Panc1 (cell line): ENCODE data around the gene PTTG1IP. TPM values are rescaled to one million over a fixed set of nuclear protein-coding genes. Genes with fewer than 3 reads are reported as not detected.
A peak's percentile ranks its signal among the peaks of the same experiment; 100 is the strongest.

Experiments
- ATAC-seq: fragments of 200-7000 bp; cut with Tn5 transposase; 2 replicates; pipeline ENCODE4 v1.9.1; 2020; ENCODE audit warnings: mild to moderate bottlenecking, moderate library complexity
- BruUV-seq: library from RNA; stranded (reverse); fragments of 400-500 nt; replicated peaks from 2 replicates; lab custom pipeline; 2021; lab: Mats Ljungman, UMichigan
- CTCF ChIA-PET: fragments of 300-600 bp; sonication (Branson Sonifier 250); formaldehyde crosslinking; loops from one replicate; lab custom pipeline; 2022; ENCODE audit warnings: antibody characterized with exemption; lab: Charles Lee
- POLR2A ChIA-PET: fragments of 300-600 bp; sonication (Branson Sonifier 250); formaldehyde crosslinking; loops from one replicate; lab custom pipeline; 2022; ENCODE audit warnings: antibody characterized with exemption; lab: Charles Lee
- DNase-seq: peaks from one replicate; pipeline ENCODE4 v3.0.0-alpha.2; 2010; ENCODE audit warnings: low read depth, low spot score
- H3K27ac ChIP-seq: 2 replicates; pipeline ENCODE4 v1.5.1; 2011; ENCODE audit warnings: mild to moderate bottlenecking, low read length, inconsistent platforms
- H3K27me3 ChIP-seq: fragments of 200-500 bp; sonication (Bioruptor generic); 2 replicates; pipeline ENCODE4 v1.6.0; 2014; ENCODE audit warnings: low read length, inconsistent platforms; ENCODE audit not compliant: control insufficient read depth, insufficient read depth
- H3K36me3 ChIP-seq: fragments of 200-500 bp; sonication (Bioruptor generic); 2 replicates; pipeline ENCODE4 v1.5.1; 2014; ENCODE audit warnings: inconsistent platforms, mild to moderate bottlenecking, low read length, moderate library complexity; ENCODE audit not compliant: control insufficient read depth, insufficient read depth
- H3K4me1 ChIP-seq: 2 replicates; pipeline ENCODE4 v1.5.1; 2011; ENCODE audit warnings: inconsistent platforms, mild to moderate bottlenecking, low read length, moderate library complexity; ENCODE audit not compliant: control insufficient read depth, insufficient read depth
- H3K4me3 ChIP-seq, 2 experiments: 2 replicates each; pipeline ENCODE4 v1.5.1; 2011 to 2012; ENCODE audit warnings: low read depth in 2 of 2, low read length in 2 of 2, mild to moderate bottlenecking in 2 of 2, inconsistent platforms in 1 of 2, moderate library complexity in 1 of 2
- H3K9me3 ChIP-seq: fragments of 200-500 bp; sonication (Bioruptor generic); 2 replicates; pipeline ENCODE4 v1.5.1; 2014; ENCODE audit warnings: low read depth, mild to moderate bottlenecking, inconsistent platforms, low read length, moderate library complexity; ENCODE audit not compliant: control insufficient read depth, insufficient read depth
- TCF7L2 ChIP-seq: IDR thresholded peaks from 2 replicates; pipeline ENCODE4 v1.6.1; 2011; ENCODE audit warnings: mild to moderate bottlenecking, low read depth, low read length, inconsistent platforms
- in situ Hi-C: cut with HindIII; loops from 2 replicates; pipeline ENCODE4 v1.10.0; 2016; ENCODE audit warnings: low sequenced_read_pairs, low pct_unique_long_range_greater_than_20kb
- intact Hi-C: fragments of 100-400 bp; cut with micrococcal nuclease; formaldehyde crosslinking; loops from one replicate; pipeline ENCODE4 v1.10.0; 2022; ENCODE audit not compliant: unreplicated experiment
- total RNA-seq: library from RNA; stranded (reverse); gene quantifications from one replicate; pipeline ENCODE4 v1.2.1, GENCODE V29; 2021; ENCODE audit not compliant: unreplicated experiment
- TF ChIP-seq, protein P1 (sequence below): fragments of 450-650 bp; IDR thresholded peaks from 2 replicates; pipeline ENCODE4 v1.5.1; 2017; ENCODE audit warnings: mild to moderate bottlenecking
- TF ChIP-seq, protein P2 (sequence below), 2 experiments: IDR thresholded peaks; 2 replicates each; pipeline ENCODE4 v1.6.1; 2011 to 2012; ENCODE audit warnings: low read depth in 2 of 2, control low read depth in 1 of 2, low read length in 1 of 2, mild to moderate bottlenecking in 1 of 2, moderate library complexity in 1 of 2; ENCODE audit not compliant: insufficient read depth in 1 of 2

Gene PTTG1IP
- total RNA-seq, 1 experiment from 2014 or later, result 226 TPM

DNA sequence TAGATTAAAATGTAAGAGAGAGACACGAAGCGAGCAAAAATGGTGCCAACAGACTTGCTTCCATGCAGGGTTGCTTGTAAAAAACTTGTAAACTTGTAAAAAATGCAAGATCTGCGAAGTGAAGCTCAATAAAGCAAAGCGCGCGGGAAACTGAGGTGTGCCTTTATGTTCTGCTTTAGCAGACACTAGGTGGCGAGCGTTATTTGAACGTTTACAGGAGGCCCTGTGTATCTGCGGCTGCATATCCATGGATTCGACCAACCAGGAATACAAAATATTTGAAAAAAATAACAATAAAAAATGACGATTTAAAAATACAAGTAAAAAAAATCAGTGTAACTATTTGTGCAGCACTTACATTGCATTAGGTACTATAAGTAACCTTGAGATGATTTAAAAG lies 73.4 kb downstream of the PTTG1IP start:
- ChIA-PET CTCF (interaction anchor here (0.5 to 1.3 kb wide), 3 partner anchors 92 to 132 kb away, joined by 3 to 7 read pairs (median 5); no protein-coding TSS in a partner anchor), POLR2A (no interaction called here)
- no peaks in the 10 kb centered on the region for H3K27me3 ChIP-seq
- TF ChIP-seq, protein P1, sequence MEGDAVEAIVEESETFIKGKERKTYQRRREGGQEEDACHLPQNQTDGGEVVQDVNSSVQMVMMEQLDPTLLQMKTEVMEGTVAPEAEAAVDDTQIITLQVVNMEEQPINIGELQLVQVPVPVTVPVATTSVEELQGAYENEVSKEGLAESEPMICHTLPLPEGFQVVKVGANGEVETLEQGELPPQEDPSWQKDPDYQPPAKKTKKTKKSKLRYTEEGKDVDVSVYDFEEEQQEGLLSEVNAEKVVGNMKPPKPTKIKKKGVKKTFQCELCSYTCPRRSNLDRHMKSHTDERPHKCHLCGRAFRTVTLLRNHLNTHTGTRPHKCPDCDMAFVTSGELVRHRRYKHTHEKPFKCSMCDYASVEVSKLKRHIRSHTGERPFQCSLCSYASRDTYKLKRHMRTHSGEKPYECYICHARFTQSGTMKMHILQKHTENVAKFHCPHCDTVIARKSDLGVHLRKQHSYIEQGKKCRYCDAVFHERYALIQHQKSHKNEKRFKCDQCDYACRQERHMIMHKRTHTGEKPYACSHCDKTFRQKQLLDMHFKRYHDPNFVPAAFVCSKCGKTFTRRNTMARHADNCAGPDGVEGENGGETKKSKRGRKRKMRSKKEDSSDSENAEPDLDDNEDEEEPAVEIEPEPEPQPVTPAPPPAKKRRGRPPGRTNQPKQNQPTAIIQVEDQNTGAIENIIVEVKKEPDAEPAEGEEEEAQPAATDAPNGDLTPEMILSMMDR, result peak; percentile 70
- TF ChIP-seq, protein P2, sequence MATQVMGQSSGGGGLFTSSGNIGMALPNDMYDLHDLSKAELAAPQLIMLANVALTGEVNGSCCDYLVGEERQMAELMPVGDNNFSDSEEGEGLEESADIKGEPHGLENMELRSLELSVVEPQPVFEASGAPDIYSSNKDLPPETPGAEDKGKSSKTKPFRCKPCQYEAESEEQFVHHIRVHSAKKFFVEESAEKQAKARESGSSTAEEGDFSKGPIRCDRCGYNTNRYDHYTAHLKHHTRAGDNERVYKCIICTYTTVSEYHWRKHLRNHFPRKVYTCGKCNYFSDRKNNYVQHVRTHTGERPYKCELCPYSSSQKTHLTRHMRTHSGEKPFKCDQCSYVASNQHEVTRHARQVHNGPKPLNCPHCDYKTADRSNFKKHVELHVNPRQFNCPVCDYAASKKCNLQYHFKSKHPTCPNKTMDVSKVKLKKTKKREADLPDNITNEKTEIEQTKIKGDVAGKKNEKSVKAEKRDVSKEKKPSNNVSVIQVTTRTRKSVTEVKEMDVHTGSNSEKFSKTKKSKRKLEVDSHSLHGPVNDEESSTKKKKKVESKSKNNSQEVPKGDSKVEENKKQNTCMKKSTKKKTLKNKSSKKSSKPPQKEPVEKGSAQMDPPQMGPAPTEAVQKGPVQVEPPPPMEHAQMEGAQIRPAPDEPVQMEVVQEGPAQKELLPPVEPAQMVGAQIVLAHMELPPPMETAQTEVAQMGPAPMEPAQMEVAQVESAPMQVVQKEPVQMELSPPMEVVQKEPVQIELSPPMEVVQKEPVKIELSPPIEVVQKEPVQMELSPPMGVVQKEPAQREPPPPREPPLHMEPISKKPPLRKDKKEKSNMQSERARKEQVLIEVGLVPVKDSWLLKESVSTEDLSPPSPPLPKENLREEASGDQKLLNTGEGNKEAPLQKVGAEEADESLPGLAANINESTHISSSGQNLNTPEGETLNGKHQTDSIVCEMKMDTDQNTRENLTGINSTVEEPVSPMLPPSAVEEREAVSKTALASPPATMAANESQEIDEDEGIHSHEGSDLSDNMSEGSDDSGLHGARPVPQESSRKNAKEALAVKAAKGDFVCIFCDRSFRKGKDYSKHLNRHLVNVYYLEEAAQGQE (IDR thresholded peaks at IDR 0.05; ENCODE audit: insufficient read depth in 1 of 2, low read depth in 2 of 2, low read length in 1 of 2), result no peak
- TF ChIP-seq TCF7L2, result no peak
- intact Hi-C loops, result loop anchor here (2.0 kb wide), 1 partner anchor 75 kb away; no protein-coding TSS in a partner anchor
- in situ Hi-C loops, result no loop called here
- H3K9me3 ChIP-seq, result no peaks in the 10 kb centered on the region
- DNase-seq (no peak), ATAC-seq (peak; percentile 62)
- BruUV-seq, result no TSS peak
- H3K4me3 ChIP-seq, result peak overlapping the region; percentile 91 to 93
- H3K36me3 ChIP-seq, result peaks cover 11% of the 10 kb centered on the region
- peak overlapping the region; percentile 89 for H3K27ac ChIP-seq
- peaks cover 16% of the 10 kb centered on the region for H3K4me1 ChIP-seq

DNA sequence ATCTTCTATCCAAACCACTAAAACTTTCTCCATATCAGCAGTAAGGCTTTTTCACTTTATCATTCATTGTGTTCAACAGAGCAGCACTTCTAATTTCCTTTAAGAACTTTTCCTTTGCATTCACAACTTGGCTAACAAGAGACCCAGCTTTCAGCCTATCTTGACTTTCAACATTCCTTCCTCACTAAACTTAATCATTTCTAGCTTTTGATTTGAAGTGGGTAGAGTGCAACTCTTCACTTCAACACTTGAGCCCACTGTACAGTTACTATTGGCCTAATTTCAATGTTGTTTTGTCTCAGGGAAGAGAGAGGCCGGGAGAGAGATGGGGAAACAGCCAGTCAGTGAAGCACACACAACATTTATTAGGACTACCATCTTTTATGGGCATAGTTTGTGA lies 73.8 kb downstream of the PTTG1IP start:
- intact Hi-C loops (loop anchor here (2.0 kb wide), 1 partner anchor 75 kb away; no protein-coding TSS in a partner anchor), in situ Hi-C loops (no loop called here)
- Histone ChIP-seq H3K36me3 (peaks cover 11% of the 10 kb centered on the region), H3K4me3 (peak overlapping the region; percentile 91 to 93; a peak in 2 of 4 replicates), H3K27me3 (no peaks in the 10 kb centered on the region), H3K4me1 (peaks cover 16% of the 10 kb centered on the region), H3K27ac (peak overlapping the region; percentile 44; the same call in 1 of the 2 replicates), H3K9me3 (no peaks in the 10 kb centered on the region)
- POLR2A ChIA-PET, result interaction anchor here (0.5 kb wide), 2 partner anchors 113 to 128 kb away, joined by 3 read pairs; no protein-coding TSS in a partner anchor
- CTCF ChIA-PET, result interaction anchor here (1.3 kb wide), 1 partner anchor 127 kb away, joined by 3 read pairs; no protein-coding TSS in a partner anchor
- no TSS peak for BruUV-seq
- TF ChIP-seq TCF7L2, result no peak
- TF ChIP-seq, protein P2 (IDR thresholded peaks at IDR 0.05; ENCODE audit: insufficient read depth in 1 of 2, low read depth in 2 of 2, low read length in 1 of 2), result no peak
- no peak for DNase-seq
- ATAC-seq, result no peak

Other genes with a start within 250 kb of the PTTG1IP start
- gene KRTAP10-9, start 246.6 kb downstream of the PTTG1IP start, total RNA-seq, result not detected
- gene KRTAP10-10, start 236.3 kb downstream of the PTTG1IP start, total RNA-seq, result not detected
- not detected for gene KRTAP10-11, start 227.3 kb downstream of the PTTG1IP start, total RNA-seq
- gene KRTAP12-4, start 219.0 kb downstream of the PTTG1IP start, total RNA-seq, result not detected
- not detected for gene KRTAP12-3, start 215.8 kb downstream of the PTTG1IP start, total RNA-seq
- gene KRTAP12-2, start 206.8 kb downstream of the PTTG1IP start, total RNA-seq, result not detected
- not detected for gene KRTAP12-1, start 191.5 kb downstream of the PTTG1IP start, total RNA-seq
- gene KRTAP10-12, start 176.5 kb downstream of the PTTG1IP start, total RNA-seq, result not detected
- gene TSPEAR, start 162.1 kb downstream of the PTTG1IP start, total RNA-seq, result not detected
- 77.4 TPM for gene UBE2G2, start 71.9 kb downstream of the PTTG1IP start, total RNA-seq
- 41.4 TPM for gene SUMO3, start 55.6 kb downstream of the PTTG1IP start, total RNA-seq
- gene ITGB2, start 47.2 kb upstream of the PTTG1IP start, total RNA-seq, result 3.0 TPM
- gene SLX9, start 66.3 kb upstream of the PTTG1IP start, total RNA-seq, result 50.9 TPM
- gene ADARB1, start 200.9 kb upstream of the PTTG1IP start, total RNA-seq, result 15.0 TPM